NCI-H2227 treated with DMSO at 0.1 percent for 48 hours (cell line): ENCODE measurements around the gene ZBTB16.

Source experiments
- DNase-seq: peaks from one replicate; lab custom pipeline; 2025; lab: John Stamatoyannopoulos, UW

ZBTB16 gene

DNA sequence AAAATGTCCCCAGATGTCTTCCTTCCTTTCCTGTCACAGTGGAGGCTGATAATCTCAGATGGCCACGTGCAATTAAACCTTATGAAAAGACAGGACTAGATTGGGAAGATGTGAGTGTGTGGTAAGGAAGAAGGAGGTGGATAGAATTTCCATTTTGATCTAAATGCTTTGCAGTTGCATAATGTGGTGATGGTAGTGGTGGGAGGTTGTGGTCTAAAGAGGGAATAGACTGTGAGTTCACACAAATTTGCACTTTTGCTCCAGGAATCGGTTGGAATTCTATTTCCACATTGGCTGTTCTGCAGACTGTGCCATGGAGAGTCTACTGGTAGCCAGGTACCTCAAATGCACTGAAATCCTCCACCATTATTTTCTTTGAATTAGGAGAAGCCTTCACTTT lies 93.3 kb downstream of the ZBTB16 start:
- no peak for DNase-seq

DNA sequence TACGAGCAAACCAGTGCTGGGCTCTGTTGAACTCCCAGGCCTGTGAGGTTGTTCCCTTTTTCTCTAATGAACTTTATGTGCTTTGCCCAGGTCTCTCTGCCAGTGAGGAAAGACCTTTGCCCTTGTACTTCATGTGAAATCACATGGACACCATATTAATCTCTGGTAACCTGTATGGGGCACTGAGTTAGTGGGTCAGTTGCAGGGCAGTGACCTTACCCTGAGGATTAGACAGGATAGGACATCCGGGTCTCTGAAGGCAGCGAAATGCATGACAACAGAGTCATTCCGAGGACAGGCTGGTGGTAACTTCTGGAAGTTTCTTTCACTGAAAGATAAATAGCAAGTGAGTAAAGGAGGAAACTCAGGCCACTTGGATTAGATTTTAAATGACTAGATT lies 93.7 kb downstream of the ZBTB16 start:
- DNase-seq: no peak

DNA sequence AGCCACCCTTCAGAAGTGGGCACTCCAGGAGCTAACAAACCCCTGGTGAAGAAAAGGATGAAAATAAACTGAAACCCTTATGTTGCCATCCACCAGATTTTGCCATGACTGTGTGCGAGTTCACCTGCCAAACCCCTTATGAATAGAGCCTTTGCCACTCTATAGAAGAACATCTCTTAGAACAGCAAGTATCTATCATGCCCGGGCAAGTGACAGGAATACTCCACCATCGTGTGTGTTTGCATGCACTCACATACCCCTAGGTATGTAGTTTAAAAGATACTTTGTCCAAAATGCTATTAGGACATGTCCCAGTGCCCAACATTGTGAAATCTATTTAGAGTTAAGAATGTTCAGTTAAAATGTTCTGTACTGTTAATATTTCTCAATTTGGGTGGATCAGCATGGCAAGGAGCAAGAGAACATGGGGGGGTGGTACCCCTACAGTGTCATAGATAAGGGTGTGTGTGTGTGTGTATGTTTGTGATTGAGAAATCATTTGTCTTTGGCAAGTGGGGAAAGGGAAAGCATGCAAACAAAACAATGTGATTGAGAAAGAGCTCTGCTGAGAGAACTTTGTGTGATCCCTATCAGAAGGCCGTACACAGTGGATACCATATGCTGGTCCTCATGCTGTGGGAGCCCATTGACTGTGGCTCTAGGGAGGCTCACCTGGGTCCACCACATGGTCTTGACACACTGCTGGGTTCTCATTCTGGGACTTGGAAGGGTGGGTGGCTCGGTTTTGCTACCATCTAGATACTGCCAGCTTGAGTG lies 94.9 kb downstream of the ZBTB16 start:
- no peak for DNase-seq

GRCh38 chr11:114155116-114155515 lies 95.6 kb downstream of the ZBTB16 start:
- no peak for DNase-seq

GRCh38 chr11:114156131-114156581 lies 96.6 kb downstream of the ZBTB16 start:
- DNase-seq: no peak

GRCh38 chr11:114156782-114157181 lies 97.3 kb downstream of the ZBTB16 start:
- DNase-seq: no peak

- DNase-seq: no peak
Observed at GRCh38 chr11:114157476-114158050, 98.1 kb downstream of the ZBTB16 start.

GRCh38 chr11:114158421-114158820 lies 98.9 kb downstream of the ZBTB16 start:
- DNase-seq: no peak

- DNase-seq: no peak
Observed at GRCh38 chr11:114158886-114159285, 99.4 kb downstream of the ZBTB16 start.

DNA sequence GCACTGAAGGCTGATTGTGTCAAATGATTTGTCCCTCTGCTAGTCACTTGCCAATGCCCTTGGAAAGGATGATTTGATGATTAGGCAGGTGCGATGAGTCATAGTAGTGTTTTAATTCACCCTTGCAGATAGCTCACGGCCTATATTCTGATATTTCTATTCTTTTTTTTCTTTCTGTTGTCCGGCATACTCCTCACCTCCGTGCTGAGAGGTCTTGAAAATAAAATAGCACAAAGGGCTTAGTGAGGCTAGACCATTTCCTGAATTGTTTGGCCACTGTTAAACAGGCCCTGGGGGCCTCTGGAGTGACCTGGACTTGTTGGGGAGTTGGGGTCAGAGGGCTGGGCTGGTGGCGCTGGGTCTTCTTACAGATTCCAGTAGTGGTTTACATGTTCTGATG lies 99.8 kb downstream of the ZBTB16 start:
- DNase-seq: no peak

GRCh38 chr11:114159802-114160632 lies 100.5 kb downstream of the ZBTB16 start:
- peak; percentile 89 for DNase-seq

GRCh38 chr11:114160894-114161293 lies 101.4 kb downstream of the ZBTB16 start:
- DNase-seq: no peak

- DNase-seq: no peak
Observed at GRCh38 chr11:114161486-114162250, 102.2 kb downstream of the ZBTB16 start.

GRCh38 chr11:114162719-114163123 lies 103.2 kb downstream of the ZBTB16 start:
- peak; percentile 44 for DNase-seq

DNA sequence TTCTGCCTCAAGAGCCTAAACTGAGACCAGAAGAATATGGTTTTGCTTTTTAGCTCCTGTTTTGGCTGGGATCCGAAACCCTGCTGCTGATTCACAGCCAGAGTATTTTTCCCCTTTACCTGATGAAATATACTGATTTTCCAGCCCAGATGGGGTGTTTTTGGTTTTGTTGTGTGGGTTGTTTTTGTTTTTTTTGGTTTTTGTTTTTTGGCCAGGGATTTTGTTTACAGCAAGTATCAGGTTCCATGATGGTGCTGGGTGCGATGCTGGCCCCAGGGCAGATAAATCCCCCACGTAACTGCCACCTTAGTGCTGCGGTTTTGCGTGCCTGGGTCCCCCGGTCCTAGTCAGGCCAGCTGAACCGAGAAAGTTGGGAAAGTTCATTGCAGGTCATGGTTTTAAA lies 103.7 kb downstream of the ZBTB16 start:
- DNase-seq: no peak

GRCh38 chr11:114163830-114164401 lies 104.4 kb downstream of the ZBTB16 start:
- DNase-seq: no peak

DNA sequence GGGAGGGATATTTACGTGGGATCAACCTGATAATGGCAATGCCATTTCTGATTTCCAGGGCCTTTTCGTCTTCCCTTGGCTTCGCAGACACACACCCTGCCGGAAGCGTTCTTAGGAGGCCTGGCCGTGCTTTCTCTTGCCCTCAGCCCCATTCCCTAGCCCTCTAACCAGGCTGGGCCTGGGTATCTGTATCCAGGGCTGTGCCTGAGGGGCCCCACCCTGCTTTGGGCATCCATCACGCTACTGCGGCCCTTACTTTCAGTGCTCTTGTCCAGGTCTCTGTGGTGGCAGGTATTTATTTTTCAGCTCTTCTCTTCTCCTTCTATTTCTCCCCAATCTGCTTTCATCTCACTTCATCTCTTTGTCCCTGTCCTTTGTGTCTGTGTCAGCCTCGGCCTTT lies 105.0 kb downstream of the ZBTB16 start:
- no peak for DNase-seq

- DNase-seq: no peak
Observed at GRCh38 chr11:114165326-114166230, 106.1 kb downstream of the ZBTB16 start.

- DNase-seq: no peak
Observed at GRCh38 chr11:114166362-114166761, 106.9 kb downstream of the ZBTB16 start.

DNA sequence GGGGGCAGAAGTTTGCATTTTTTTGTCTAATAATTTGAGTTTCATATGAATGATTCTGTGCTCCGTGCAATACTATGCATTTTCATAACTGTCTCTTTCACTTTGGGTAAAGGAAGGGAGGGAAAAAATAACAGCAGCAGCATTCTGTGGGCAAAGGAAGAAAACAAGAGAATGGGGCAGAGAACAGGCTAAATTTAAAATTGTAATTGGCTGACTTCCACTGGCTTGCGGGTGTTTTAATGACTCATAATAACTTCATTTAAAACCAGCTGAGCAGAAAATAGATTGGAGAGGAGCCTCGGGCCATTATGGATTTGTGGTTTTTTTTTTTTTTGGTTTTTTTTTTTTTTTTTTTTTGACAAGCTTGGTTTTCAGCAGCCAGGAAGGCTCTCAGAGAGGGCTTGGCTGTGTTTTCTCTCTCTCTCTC lies 107.4 kb downstream of the ZBTB16 start:
- no peak for DNase-seq

- DNase-seq: peak; percentile 25
Observed at GRCh38 chr11:114167355-114167754, 107.8 kb downstream of the ZBTB16 start.
